GM19372 (cell line): ENCODE data around the gene MS4A1.
"Not testable (repeated sequence)": the region's sequence is repeated elsewhere in the genome, so short reads cannot be mapped to it uniquely, and the experiment has no call there.

Experiments
- ATAC-seq: cut with Tn5 transposase; IDR thresholded peaks from one replicate; pipeline ENCODE4 v1.9.1; 2021; ENCODE audit warnings: mild to moderate bottlenecking, low read depth, moderate library complexity; ENCODE audit not compliant: unreplicated experiment

MS4A1 gene

GRCh38 chr11:60500276-60500910 lies 44.7 kb downstream of the MS4A1 start:
- no peak for ATAC-seq

- ATAC-seq: no peak
Observed at GRCh38 chr11:60502221-60502775, 46.7 kb downstream of the MS4A1 start.

DNA sequence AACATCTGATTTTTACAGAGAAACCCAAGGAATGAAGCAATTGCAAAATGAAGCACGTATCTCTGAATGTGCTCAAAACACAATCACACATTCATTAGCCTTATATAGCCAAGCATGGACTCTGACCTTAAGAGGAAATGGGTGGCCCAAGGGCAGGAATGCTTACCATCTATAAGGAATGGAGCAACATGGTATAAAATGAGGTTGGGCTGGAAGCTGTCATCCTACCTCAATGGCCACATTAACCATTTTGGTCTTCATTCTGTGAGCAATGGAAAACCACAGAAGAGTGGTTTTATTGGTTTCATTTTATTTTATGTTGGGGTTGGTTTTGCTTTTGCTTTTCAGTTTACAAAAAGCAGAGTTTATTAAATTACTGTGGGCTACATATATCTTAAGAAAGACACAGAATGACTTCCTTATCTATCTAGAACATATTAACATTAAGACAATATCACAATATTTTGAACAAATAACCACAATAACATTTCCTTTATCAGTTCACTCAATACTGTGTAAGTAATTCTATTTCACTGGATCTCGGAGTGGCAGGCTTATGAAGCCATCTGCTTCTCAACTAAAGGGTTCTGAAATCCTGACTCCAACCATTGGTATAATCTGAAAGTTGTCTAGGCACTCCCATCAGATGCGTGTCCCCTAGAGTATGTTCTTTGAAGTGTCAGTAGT lies 48.7 kb downstream of the MS4A1 start:
- no peak for ATAC-seq

GRCh38 chr11:60509609-60510008 lies 54.0 kb downstream of the MS4A1 start:
- ATAC-seq: not testable (repeated sequence)

DNA sequence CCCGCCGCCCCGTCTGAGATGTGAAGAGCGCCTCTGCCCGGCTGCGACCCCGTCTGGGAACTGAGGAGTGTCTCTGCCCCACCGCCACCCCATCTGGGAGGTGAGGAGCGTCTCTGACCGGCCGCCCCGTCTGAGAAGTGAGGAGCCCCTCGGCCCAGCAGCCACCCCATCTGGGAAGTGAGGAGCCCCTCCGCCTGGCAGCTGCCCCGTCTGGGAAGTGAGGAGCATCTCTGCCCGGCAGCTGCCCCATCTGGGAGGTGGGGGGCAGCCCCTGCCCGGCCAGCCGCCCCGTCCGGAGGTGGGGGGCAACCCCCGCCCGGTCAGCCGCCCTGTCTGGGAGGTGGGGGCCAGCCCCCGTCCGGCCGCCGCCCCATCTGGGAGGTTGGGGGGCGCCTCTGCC lies 54.6 kb downstream of the MS4A1 start:
- ATAC-seq: not testable (repeated sequence)

DNA sequence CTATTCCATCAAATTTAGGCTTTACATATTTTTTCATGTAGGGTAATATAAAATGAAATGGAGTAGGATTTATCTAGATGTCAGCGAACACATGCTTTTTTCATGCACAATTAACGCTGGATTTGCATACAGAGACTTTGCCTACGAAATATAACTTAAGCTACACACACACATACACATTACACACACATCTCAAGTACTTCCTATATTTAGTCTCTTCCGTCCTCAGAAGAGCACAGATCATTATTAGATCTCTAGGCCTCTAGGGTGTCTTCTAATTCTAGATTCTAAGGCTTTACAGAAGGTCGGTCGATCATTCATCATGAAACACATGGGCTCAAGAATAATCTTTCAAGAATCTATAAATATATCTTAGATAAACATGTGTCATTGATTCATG lies 55.7 kb downstream of the MS4A1 start:
- no peak for ATAC-seq

- no peak for ATAC-seq
Observed at GRCh38 chr11:60512651-60513225, 57.1 kb downstream of the MS4A1 start.

GRCh38 chr11:60513496-60514460 lies 58.1 kb downstream of the MS4A1 start:
- no peak for ATAC-seq

GRCh38 chr11:60515144-60515855 lies 59.7 kb downstream of the MS4A1 start, which contains the start of gene MS4A13:
Gene MS4A13 (plus strand): TSS chr11:60515392. CDS start chr11:60518084, 2,692 bp downstream.
- ATAC-seq: no peak
